Spleen (tissue), 11 donors: ENCODE results near the gene LRP1B. TPM values are rescaled to one million over a fixed set of nuclear protein-coding genes. Genes with fewer than 3 reads are reported as not detected.

Experiments
- DNase-seq: peaks from one replicate; pipeline ENCODE4 v3.0.0-alpha.2; 2020
- H3K27ac ChIP-seq, 8 donors: fragments of 200-600 bp; sonication (generic) in 7 of 8; 1 replicate in 4 of 8; 2 replicates in 4 of 8; pipeline versions ENCODE4 v1.5.0 to v1.8.0; 2016 to 2021; ENCODE audit warnings: inconsistent platforms in 4 of 8, mild to moderate bottlenecking in 4 of 8, moderate library complexity in 1 of 8
- H3K27me3 ChIP-seq, 7 donors: fragments of 200-600 bp; sonication (generic) in 6 of 7; replicated peaks in 1 of 7; 1 replicate in 4 of 7; 2 replicates in 3 of 7; pipeline versions ENCODE4 v1.5.0 to v1.8.0; 2016 to 2021; ENCODE audit warnings: inconsistent platforms in 3 of 7, mild to moderate bottlenecking in 1 of 7
- H3K36me3 ChIP-seq, 6 donors: fragments of 200-600 bp; sonication (generic) in 5 of 6; 1 replicate in 4 of 6; 2 replicates in 2 of 6; pipeline versions ENCODE4 v1.5.0 to v1.8.0; 2016 to 2021; ENCODE audit warnings: inconsistent platforms in 2 of 6
- H3K4me1 ChIP-seq, 6 donors: fragments of 200-600 bp; sonication (generic) in 5 of 6; 1 replicate in 3 of 6; 2 replicates in 3 of 6; pipeline versions ENCODE4 v1.5.0 to v1.8.0; 2016 to 2021; ENCODE audit warnings: inconsistent platforms in 3 of 6
- H3K4me3 ChIP-seq, 8 donors: fragments of 200-600 bp; sonication (generic) in 7 of 8; 1 replicate in 4 of 8; 2 replicates in 4 of 8; pipeline versions ENCODE4 v1.5.0 to v1.8.0; 2016 to 2021; ENCODE audit warnings: inconsistent platforms in 4 of 8, mild to moderate bottlenecking in 4 of 8, moderate library complexity in 2 of 8
- H3K9me3 ChIP-seq, 8 donors: fragments of 200-600 bp; sonication (generic) in 7 of 8; 1 replicate in 4 of 8; 2 replicates in 4 of 8; pipeline versions ENCODE4 v1.5.0 to v1.8.0; 2016 to 2021; ENCODE audit warnings: inconsistent platforms in 4 of 8
- CTCF ChIP-seq, 11 experiments: fragments of 200-600 bp in 7 of 11; fragments of 450-650 bp in 4 of 11; sonication (generic) in 4 of 11; IDR thresholded peaks in 8 of 11; conservative IDR thresholded peaks in 3 of 11; 1 replicate in 7 of 11; 2 replicates in 4 of 11; pipeline versions ENCODE4 v1.4.0 to v1.8.0; 2016 to 2021; ENCODE audit warnings: antibody characterized with exemption in 11 of 11, inconsistent platforms in 4 of 11, mild to moderate bottlenecking in 1 of 11
- POLR2A ChIP-seq, 3 donors: fragments of 450-650 bp; IDR thresholded peaks; one replicate each; pipeline ENCODE4 v1.5.1; 2017; ENCODE audit warnings: antibody characterized with exemption in 3 of 3, mild to moderate bottlenecking in 1 of 3
- POLR2AphosphoS5 ChIP-seq, 3 donors: sonication (generic); formaldehyde crosslinking; IDR thresholded peaks; one replicate each; pipeline ENCODE4 v1.5.1; 2017; ENCODE audit warnings: antibody characterized with exemption in 3 of 3
- WGBS, 5 donors: extraction: QIAGEN DNeasy Blood & Tissue Kit in 3 of 5; methylation state at CpG; one replicate each; pipeline versions ENCODE4 v1.1.5 to v1.1.7; 2013 to 2018; 5-methylcytosine and 5-hydroxymethylcytosine counted together
- intact Hi-C: fragments of 100-400 bp; cut with DNase I; formaldehyde crosslinking; loops from one replicate; pipeline ENCODE4 v1.15.0; 2023; ENCODE audit warnings: low total_unique reads
- polyA plus RNA-seq, 3 donors: library from polyadenylated mRNA; stranded (reverse); fragments of 200-250 nt; gene quantifications; one replicate each; pipeline ENCODE4 v1.2.1, GENCODE V29; 2013
- total RNA-seq, 7 donors: library from RNA; depleted of rRNA in 3 of 7; stranded (reverse); fragments of >200 nt in 3 of 7; fragmentation: NEBNext Ultra II Directional in 4 of 7; extraction: Animal tissue kit (Norgen Biotek cat#: 25700) in 4 of 7; gene quantifications; one replicate each; pipeline versions ENCODE4 v1.1.0 to v1.2.1, GENCODE V29; 2016 to 2021
- donor health status: healthy with polysubstance abuse.
- donor health status: DM: no; HTN: no; CAD: no; lungs with moderate emphysema.
- donor health status: DM: no; HTN: no; CAD: no.
- donor health status: Bipolar disorder and iron deficiency.
- donor health status: healthy.
- donor health status: DM: no; HTN: no; CAD: no.
- donor health status: DM: yes; HTN: yes; CAD: no.

Gene LRP1B
- total and polyA plus RNA-seq, 10 donors = 0.02 to 0.85 (median 0.08) TPM; not detected in 2

GRCh38 chr2:141940709-141941108, 190.1 kb downstream of the LRP1B start:
- no peak overlapping the region for H3K27ac ChIP-seq
- H3K4me3 ChIP-seq = no peak overlapping the region
- no peaks in the 10 kb centered on the region for H3K4me1 ChIP-seq
- DNase-seq = no peak
- no peaks in the 10 kb centered on the region for H3K27me3 ChIP-seq
- peaks cover 0 to 8% (median 0%) of the 10 kb centered on the region in 8 donors for H3K9me3 ChIP-seq
- intact Hi-C loops = no loop called here
- 71 to 90% (median 78%) methylated on average over 1 of the region's 1 CpG for WGBS, 5 donors
- H3K36me3 ChIP-seq = no peaks in the 10 kb centered on the region
- TF ChIP-seq POLR2A (IDR thresholded peaks at IDR 0.05) = no peak
- TF ChIP-seq CTCF (IDR thresholded peaks at IDR 0.05 in 8 of 11, conservative IDR thresholded peaks at IDR 0.05 in 3 of 11) = no peak
- no peak for TF ChIP-seq POLR2AphosphoS5 (IDR thresholded peaks at IDR 0.05)

- peaks cover 0 to 8% (median 0%) of the 10 kb centered on the region in 8 donors for H3K9me3 ChIP-seq
- H3K27me3 ChIP-seq = no peaks in the 10 kb centered on the region
- WGBS, 5 donors = 48 to 64% (median 59%) methylated on average over 1 of the region's 1 CpG
- H3K4me3 ChIP-seq = no peak overlapping the region
- TF ChIP-seq POLR2A (IDR thresholded peaks at IDR 0.05) = no peak
- H3K36me3 ChIP-seq = no peaks in the 10 kb centered on the region
- intact Hi-C loops = no loop called here
- no peaks in the 10 kb centered on the region for H3K4me1 ChIP-seq
- no peak for DNase-seq
- no peak overlapping the region for H3K27ac ChIP-seq
Observed at GRCh38 chr2:141933226-141933625, 197.6 kb downstream of the LRP1B start.

DNA sequence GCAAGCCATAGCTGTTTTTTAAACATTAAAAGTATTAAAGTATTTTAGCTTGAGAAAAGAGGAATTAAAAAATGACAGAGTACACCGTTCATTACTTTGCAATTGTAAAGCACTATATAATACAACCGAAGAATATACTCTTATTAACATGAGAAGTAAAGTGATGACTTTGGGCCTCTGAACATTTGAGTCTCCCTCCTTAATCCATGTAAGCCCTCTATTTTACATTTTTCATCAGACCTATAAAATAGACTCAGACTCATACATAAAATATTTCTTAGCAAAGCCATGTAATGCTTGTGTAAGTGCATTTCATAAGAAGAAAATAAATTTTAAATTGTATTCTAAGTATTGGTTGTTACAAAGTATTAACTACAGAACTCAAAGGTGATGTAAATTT, 198.6 kb downstream of the LRP1B start:
- WGBS, 5 donors = 78 to 90% (median 85%) methylated on average over 2 of the region's 2 CpGs
- H3K36me3 ChIP-seq = no peaks in the 10 kb centered on the region
- no peak for TF ChIP-seq POLR2AphosphoS5 (IDR thresholded peaks at IDR 0.05)
- no peak for TF ChIP-seq CTCF (IDR thresholded peaks at IDR 0.05 in 8 of 11, conservative IDR thresholded peaks at IDR 0.05 in 3 of 11)
- no peak for TF ChIP-seq POLR2A (IDR thresholded peaks at IDR 0.05)
- intact Hi-C loops = no loop called here
- no peaks in the 10 kb centered on the region for H3K4me1 ChIP-seq
- H3K27me3 ChIP-seq = no peaks in the 10 kb centered on the region
- H3K4me3 ChIP-seq = no peak overlapping the region
- no peak for DNase-seq
- H3K27ac ChIP-seq = no peak overlapping the region
- peaks cover 0 to 4% (median 0%) of the 10 kb centered on the region in 8 donors for H3K9me3 ChIP-seq

DNA sequence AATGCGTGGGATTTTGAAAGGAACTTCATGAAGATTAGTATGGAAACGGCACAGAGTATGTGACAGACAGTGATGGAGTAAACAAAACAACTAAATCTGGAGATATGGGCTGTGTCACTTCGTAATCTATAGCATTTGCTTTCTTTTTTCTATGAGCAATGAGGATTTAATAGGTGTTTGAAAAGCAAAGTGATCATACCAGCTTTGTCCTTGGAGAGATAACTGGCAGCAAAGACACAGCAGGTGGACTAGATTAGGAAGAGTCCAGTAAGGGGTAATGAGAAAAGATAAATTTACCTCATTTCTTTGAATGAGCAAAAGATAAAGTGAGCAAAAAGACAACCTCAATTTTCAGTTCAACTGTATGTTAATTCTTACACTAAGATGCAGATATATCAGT, 199.0 kb downstream of the LRP1B start:
- TF ChIP-seq CTCF (IDR thresholded peaks at IDR 0.05 in 8 of 11, conservative IDR thresholded peaks at IDR 0.05 in 3 of 11) = no peak
- no peak for TF ChIP-seq POLR2AphosphoS5 (IDR thresholded peaks at IDR 0.05)
- TF ChIP-seq POLR2A (IDR thresholded peaks at IDR 0.05) = no peak
- WGBS, 5 donors = 65 to 78% (median 66%) methylated on average over 3 of the region's 3 CpGs
- intact Hi-C loops = no loop called here

DNA sequence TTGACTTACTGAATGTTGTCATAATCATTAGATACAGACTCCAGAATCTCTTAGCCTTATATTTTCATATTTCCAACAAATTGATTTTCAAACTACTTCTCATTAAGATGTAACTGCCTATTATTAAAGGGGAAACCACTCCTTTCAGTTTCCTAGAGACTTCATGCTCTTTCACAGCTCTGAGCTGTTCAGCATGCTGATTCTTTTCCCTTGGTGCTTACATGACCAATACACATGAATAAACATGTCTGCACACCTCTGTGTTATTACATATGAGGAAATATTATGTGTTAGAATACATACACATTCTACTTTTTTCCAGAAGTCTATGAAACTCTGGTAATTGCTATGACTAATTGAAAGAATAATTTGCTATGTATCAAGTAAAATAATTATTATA, 200.0 kb downstream of the LRP1B start:
- Histone ChIP-seq H3K9me3 (no peaks in the 10 kb centered on the region), H3K4me1 (no peaks in the 10 kb centered on the region), H3K27me3 (no peaks in the 10 kb centered on the region), H3K4me3 (no peak overlapping the region), H3K27ac (no peak overlapping the region), H3K36me3 (no peaks in the 10 kb centered on the region)
- intact Hi-C loops = no loop called here
- no peak for DNase-seq
- TF ChIP-seq CTCF (IDR thresholded peaks at IDR 0.05 in 8 of 11, conservative IDR thresholded peaks at IDR 0.05 in 3 of 11) (no peak), POLR2A (IDR thresholded peaks at IDR 0.05) (no peak), POLR2AphosphoS5 (IDR thresholded peaks at IDR 0.05) (no peak)

More for the DNA sequence above, 199.0 kb downstream of the LRP1B start:
- H3K27me3 ChIP-seq = no peaks in the 10 kb centered on the region
- H3K9me3 ChIP-seq = no peaks in the 10 kb centered on the region
- H3K4me3 ChIP-seq = no peak overlapping the region
- no peak overlapping the region for H3K27ac ChIP-seq
- no peaks in the 10 kb centered on the region for H3K36me3 ChIP-seq
- no peaks in the 10 kb centered on the region for H3K4me1 ChIP-seq
- no peak for DNase-seq
